Measurements from ENCODE around the gene MAP4.

GRCh38 chr3:47899495-47900108 lies 116.6 kb downstream of the MAP4 start:
- no peak for TF ChIP-seq ARNTL (CRISPR knock-in tag; IDR thresholded peaks at IDR 0.05; ENCODE audit: borderline replicate concordance, low read depth)
- TF ChIP-seq, protein P1, sequence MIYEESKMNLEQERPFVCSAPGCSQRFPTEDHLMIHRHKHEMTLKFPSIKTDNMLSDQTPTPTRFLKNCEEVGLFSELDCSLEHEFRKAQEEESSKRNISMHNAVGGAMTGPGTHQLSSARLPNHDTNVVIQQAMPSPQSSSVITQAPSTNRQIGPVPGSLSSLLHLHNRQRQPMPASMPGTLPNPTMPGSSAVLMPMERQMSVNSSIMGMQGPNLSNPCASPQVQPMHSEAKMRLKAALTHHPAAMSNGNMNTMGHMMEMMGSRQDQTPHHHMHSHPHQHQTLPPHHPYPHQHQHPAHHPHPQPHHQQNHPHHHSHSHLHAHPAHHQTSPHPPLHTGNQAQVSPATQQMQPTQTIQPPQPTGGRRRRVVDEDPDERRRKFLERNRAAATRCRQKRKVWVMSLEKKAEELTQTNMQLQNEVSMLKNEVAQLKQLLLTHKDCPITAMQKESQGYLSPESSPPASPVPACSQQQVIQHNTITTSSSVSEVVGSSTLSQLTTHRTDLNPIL (CRISPR knock-in tag; IDR thresholded peaks at IDR 0.05; ENCODE audit: low read depth) = no peak
- TF ChIP-seq ZFP30 (CRISPR knock-in tag; IDR thresholded peaks at IDR 0.05) = no peak
